ENCODE measurements around the gene TUBGCP2. TPM values are rescaled to one million over a fixed set of nuclear protein-coding genes. Genes with fewer than 3 reads are reported as not detected.

Gene TUBGCP2
- total and polyA plus RNA-seq, 2 experiments from 2014 or later = 52.3 to 70.2 TPM

GRCh38 chr10:133231244-133231945 is 77.3 kb downstream of the TUBGCP2 start:
- no peak overlapping the region for H3K27ac ChIP-seq
- TF ChIP-seq CTCF (IDR thresholded peaks at IDR 0.05; ENCODE audit: low read depth, low read length) = no peak
- H3K27me3 ChIP-seq = peaks cover 97% of the 10 kb centered on the region
- no peaks in the 10 kb centered on the region for H3K9me3 ChIP-seq (ENCODE audit: low read depth)
- H3K4me3 ChIP-seq = no peak overlapping the region
- no peaks in the 10 kb centered on the region for H3K36me3 ChIP-seq
- DNase-seq (ENCODE audit: low read depth in 1 of 2, low spot score in 1 of 2) = no peak
- no peaks in the 10 kb centered on the region for H3K4me1 ChIP-seq (ENCODE audit: low read depth)

- H3K9me3 ChIP-seq (ENCODE audit: low read depth) = no peaks in the 10 kb centered on the region
- no peaks in the 10 kb centered on the region for H3K36me3 ChIP-seq
- H3K4me3 ChIP-seq = peak overlapping the region; percentile 25
- H3K4me1 ChIP-seq (ENCODE audit: low read depth) = no peaks in the 10 kb centered on the region
- H3K27me3 ChIP-seq = peaks cover 89% of the 10 kb centered on the region
- TF ChIP-seq CTCF (IDR thresholded peaks at IDR 0.05; ENCODE audit: low read depth, low read length) = no peak
- peak in 1 of 2 donors; percentile 52 for DNase-seq (ENCODE audit: low read depth in 1 of 2, low spot score in 1 of 2)
- no peak overlapping the region for H3K27ac ChIP-seq
Observed at GRCh38 chr10:133230387-133231195, 78.1 kb downstream of the TUBGCP2 start.

GRCh38 chr10:133230044-133230361 is 78.7 kb downstream of the TUBGCP2 start, which contains the start of gene UTF1:
UTF1 (plus strand) TSS chr10:133230217; CDS start chr10:133230289, 72 bp downstream.
- Histone ChIP-seq H3K4me3 (peak within 1 kb of the TSS; percentile 25), H3K9me3 (ENCODE audit: low read depth) (no peaks in the 10 kb centered on the region), H3K4me1 (ENCODE audit: low read depth) (no peaks in the 10 kb centered on the region), H3K36me3 (no peaks in the 10 kb centered on the region), H3K27ac (no peak within 1 kb of the TSS), H3K27me3 (peaks cover 83% of the 10 kb centered on the region)
- DNase-seq (ENCODE audit: low read depth in 1 of 2, low spot score in 1 of 2) = no peak
- no peak for TF ChIP-seq CTCF (IDR thresholded peaks at IDR 0.05; ENCODE audit: low read depth, low read length)

- Histone ChIP-seq H3K36me3 (no peaks in the 10 kb centered on the region), H3K4me1 (ENCODE audit: low read depth) (no peaks in the 10 kb centered on the region), H3K9me3 (ENCODE audit: low read depth) (no peaks in the 10 kb centered on the region), H3K4me3 (peak overlapping the region; percentile 12), H3K27me3 (peaks cover 78% of the 10 kb centered on the region), H3K27ac (no peak overlapping the region)
- DNase-seq (ENCODE audit: low read depth in 1 of 2, low spot score in 1 of 2) = no peak
- TF ChIP-seq CTCF (IDR thresholded peaks at IDR 0.05; ENCODE audit: low read depth, low read length) = no peak
Observed at GRCh38 chr10:133229265-133230043, 79.2 kb downstream of the TUBGCP2 start.

Other genes starting within 250 kb of the TUBGCP2 start
- 0.24 and 0.28 TPM in 2 replicates for gene ADGRA1, start 220.9 kb downstream of the TUBGCP2 start, total RNA-seq
- 0.67 TPM in 1 of 2 replicates, not detected in the other for gene ADGRA1, start 220.9 kb downstream of the TUBGCP2 start, polyA plus RNA-seq
- 14.4 and 33.9 TPM in 2 replicates for gene KNDC1, start 148.7 kb downstream of the TUBGCP2 start, total RNA-seq
- gene KNDC1, start 148.7 kb downstream of the TUBGCP2 start, polyA plus RNA-seq = 10.8 and 12.4 TPM in 2 replicates
- not detected in 2 replicates for gene UTF1, start 78.7 kb downstream of the TUBGCP2 start, total RNA-seq
- not detected in 2 replicates for gene UTF1, start 78.7 kb downstream of the TUBGCP2 start, polyA plus RNA-seq
- not detected in 2 replicates for gene VENTX, start 71.0 kb downstream of the TUBGCP2 start, total RNA-seq
- not detected in 2 replicates for gene VENTX, start 71.0 kb downstream of the TUBGCP2 start, polyA plus RNA-seq
- gene ADAM8, start 32.0 kb downstream of the TUBGCP2 start, total RNA-seq = 2.8 and 6.9 TPM in 2 replicates
- gene ADAM8, start 32.0 kb downstream of the TUBGCP2 start, polyA plus RNA-seq = 2.3 and 3.7 TPM in 2 replicates
- 53.7 and 67.1 TPM in 2 replicates for gene ZNF511, start within 50 bp of the TUBGCP2 start, total RNA-seq
- gene ZNF511, start within 50 bp of the TUBGCP2 start, polyA plus RNA-seq = 116 and 150 TPM in 2 replicates
- 9.8 and 16.3 TPM in 2 replicates for gene CALY, start 28.0 kb upstream of the TUBGCP2 start, total RNA-seq
- gene CALY, start 28.0 kb upstream of the TUBGCP2 start, polyA plus RNA-seq = 12.3 and 14.8 TPM in 2 replicates
- 0.35 and 2.3 TPM in 2 replicates for gene PRAP1, start 38.5 kb upstream of the TUBGCP2 start, total RNA-seq
- 1.6 and 3.5 TPM in 2 replicates for gene PRAP1, start 38.5 kb upstream of the TUBGCP2 start, polyA plus RNA-seq
- gene FUOM, start 49.1 kb upstream of the TUBGCP2 start, total RNA-seq = 20.0 and 58.1 TPM in 2 replicates
- gene FUOM, start 49.1 kb upstream of the TUBGCP2 start, polyA plus RNA-seq = 22.1 and 68.5 TPM in 2 replicates
- 111 and 159 TPM in 2 replicates for gene ECHS1, start 64.5 kb upstream of the TUBGCP2 start, total RNA-seq
- 184 and 243 TPM in 2 replicates for gene ECHS1, start 64.5 kb upstream of the TUBGCP2 start, polyA plus RNA-seq
- 14.8 and 15.8 TPM in 2 replicates for gene PAOX, start 70.4 kb upstream of the TUBGCP2 start, total RNA-seq
- 18.2 and 20.1 TPM in 2 replicates for gene PAOX, start 70.4 kb upstream of the TUBGCP2 start, polyA plus RNA-seq
- gene MTG1, start 85.3 kb upstream of the TUBGCP2 start, total RNA-seq = 35.3 and 65.1 TPM in 2 replicates
- 83.1 and 123 TPM in 2 replicates for gene MTG1, start 85.3 kb upstream of the TUBGCP2 start, polyA plus RNA-seq
- gene SPRN, start 115.8 kb upstream of the TUBGCP2 start, total RNA-seq = 0.33 and 0.63 TPM in 2 replicates
- 1.8 and 2.3 TPM in 2 replicates for gene SPRN, start 115.8 kb upstream of the TUBGCP2 start, polyA plus RNA-seq
- gene SCART1, start 145.1 kb upstream of the TUBGCP2 start, total RNA-seq = 0.74 and 5.6 TPM in 2 replicates
- gene SCART1, start 145.1 kb upstream of the TUBGCP2 start, polyA plus RNA-seq = 0.89 and 1.8 TPM in 2 replicates
- 1.1 and 4.1 TPM in 2 replicates for gene CYP2E1, start 218.5 kb upstream of the TUBGCP2 start, total RNA-seq
- gene CYP2E1, start 218.5 kb upstream of the TUBGCP2 start, polyA plus RNA-seq = 1.1 and 2.0 TPM in 2 replicates

Data from cardiac muscle cell (in vitro differentiated cells and primary cell).